ENCODE data around the gene TPPP2.

DNA sequence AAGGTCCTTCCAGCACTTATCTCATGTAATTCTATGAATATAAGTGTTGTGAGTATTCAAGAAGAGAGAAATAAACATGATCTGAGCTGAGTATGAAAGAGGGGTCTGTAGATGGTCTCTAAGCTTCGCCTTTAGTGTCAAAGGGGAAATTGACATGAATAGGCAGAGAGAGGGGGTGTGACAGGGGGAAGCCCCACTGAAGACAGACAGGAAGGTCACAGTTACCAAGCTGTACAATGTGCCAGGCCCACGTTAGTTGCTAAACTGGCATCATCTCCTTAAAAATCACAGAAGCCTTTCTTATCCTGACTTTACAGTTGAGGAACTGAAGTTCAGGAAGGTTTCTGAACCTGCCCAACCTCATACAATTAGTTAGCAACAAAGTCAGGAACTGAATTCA lies 47.7 kb downstream of the TPPP2 start:
- TF ChIP-seq, protein P1, sequence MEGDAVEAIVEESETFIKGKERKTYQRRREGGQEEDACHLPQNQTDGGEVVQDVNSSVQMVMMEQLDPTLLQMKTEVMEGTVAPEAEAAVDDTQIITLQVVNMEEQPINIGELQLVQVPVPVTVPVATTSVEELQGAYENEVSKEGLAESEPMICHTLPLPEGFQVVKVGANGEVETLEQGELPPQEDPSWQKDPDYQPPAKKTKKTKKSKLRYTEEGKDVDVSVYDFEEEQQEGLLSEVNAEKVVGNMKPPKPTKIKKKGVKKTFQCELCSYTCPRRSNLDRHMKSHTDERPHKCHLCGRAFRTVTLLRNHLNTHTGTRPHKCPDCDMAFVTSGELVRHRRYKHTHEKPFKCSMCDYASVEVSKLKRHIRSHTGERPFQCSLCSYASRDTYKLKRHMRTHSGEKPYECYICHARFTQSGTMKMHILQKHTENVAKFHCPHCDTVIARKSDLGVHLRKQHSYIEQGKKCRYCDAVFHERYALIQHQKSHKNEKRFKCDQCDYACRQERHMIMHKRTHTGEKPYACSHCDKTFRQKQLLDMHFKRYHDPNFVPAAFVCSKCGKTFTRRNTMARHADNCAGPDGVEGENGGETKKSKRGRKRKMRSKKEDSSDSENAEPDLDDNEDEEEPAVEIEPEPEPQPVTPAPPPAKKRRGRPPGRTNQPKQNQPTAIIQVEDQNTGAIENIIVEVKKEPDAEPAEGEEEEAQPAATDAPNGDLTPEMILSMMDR (IDR thresholded peaks at IDR 0.05) = no peak
- TF ChIP-seq EZH2 (IDR thresholded peaks at IDR 0.05; ENCODE audit: borderline replicate concordance, insufficient read depth, low read depth, low read length, poor library complexity, severe bottlenecking) = no peak

Data from B cell (primary cell).